NCI-H446 (cell line): ENCODE results near the gene CFC1.
"Not testable (repeated sequence)": the region's sequence is repeated elsewhere in the genome, so short reads cannot be mapped to it uniquely, and the experiment has no call there.

Experiments
- DNase-seq, 2 experiments: peaks; one replicate each; lab custom pipeline; 2025; lab: John Stamatoyannopoulos, UW

CFC1 gene

GRCh38 chr2:130582970-130583369, 16.4 kb downstream of the CFC1 start:
- DNase-seq: not testable (repeated sequence)

DNA sequence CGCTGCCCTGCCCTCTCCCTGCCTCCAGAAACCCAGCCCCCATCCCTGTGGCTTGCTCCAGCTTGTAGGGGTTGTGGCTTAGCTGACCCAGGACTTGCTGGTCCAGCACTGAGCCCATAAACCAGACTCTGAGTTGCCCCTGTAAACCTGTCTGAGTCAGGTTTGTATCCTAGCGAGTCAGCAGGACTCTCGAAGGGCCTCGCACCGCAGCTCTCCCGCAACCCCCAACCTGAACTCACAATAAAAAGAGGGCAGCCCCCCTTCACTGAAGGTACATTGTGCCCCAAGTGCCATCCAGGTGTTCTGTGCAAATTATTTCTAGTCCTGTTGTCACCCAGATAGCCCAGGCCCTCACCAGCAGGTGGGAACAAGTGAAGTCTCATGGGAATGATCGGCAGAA, 17.9 kb downstream of the CFC1 start:
- not testable (repeated sequence) for DNase-seq

- DNase-seq: not testable (repeated sequence)
Observed at GRCh38 chr2:130579121-130579520, 20.3 kb downstream of the CFC1 start.

- DNase-seq: not testable (repeated sequence)
Observed at GRCh38 chr2:130577559-130577958, 21.8 kb downstream of the CFC1 start.

DNA sequence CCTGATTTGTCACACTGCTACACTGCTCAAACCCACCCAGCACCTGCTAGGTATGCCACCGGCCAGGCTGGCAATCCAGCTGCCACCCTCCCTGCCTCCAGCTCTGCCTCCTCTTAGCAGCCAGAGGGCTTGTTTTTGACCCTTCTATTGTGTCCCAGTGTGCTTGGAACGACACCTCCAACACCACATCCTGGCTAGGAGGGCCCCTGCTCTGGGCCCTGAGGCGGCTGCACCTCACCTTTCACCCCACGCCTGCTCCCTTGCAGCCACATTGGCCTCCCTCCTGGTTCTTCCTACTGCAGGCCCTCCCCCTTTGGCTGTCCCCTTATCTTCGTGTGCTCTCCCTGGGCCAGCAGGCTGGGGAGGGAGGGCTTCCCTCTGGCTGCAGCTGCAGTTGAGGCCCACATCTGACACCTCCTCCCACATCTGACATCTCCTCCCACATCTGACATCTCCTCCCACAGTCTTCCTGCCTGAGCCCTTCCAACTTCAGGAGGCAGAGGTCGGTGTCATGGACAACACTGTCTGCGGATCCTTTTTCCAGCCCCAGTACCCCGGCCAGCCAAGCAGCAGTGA, 23.1 kb downstream of the CFC1 start:
- DNase-seq: not testable (repeated sequence)

DNA sequence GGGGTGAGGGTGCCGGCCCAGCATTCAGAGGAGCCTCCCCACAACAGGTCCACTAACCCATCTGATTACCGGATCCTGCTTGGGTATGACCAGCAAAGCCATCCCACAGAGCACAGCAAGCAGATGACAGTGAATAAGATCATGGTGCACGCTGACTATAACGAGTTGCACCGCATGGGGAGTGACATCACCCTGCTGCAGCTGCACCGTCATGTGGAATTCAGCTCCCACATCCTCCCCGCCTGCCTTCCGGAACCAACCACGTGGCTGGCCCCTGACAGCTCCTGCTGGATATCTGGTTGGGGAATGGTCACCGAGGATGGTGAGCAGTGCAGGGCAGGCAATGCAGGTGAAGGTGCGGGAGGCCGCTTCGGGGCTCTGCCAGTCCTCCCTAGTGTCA, 25.1 kb downstream of the CFC1 start:
- not testable (repeated sequence) for DNase-seq

- DNase-seq: not testable (repeated sequence)
Observed at GRCh38 chr2:130571929-130572328, 27.4 kb downstream of the CFC1 start.

DNA sequence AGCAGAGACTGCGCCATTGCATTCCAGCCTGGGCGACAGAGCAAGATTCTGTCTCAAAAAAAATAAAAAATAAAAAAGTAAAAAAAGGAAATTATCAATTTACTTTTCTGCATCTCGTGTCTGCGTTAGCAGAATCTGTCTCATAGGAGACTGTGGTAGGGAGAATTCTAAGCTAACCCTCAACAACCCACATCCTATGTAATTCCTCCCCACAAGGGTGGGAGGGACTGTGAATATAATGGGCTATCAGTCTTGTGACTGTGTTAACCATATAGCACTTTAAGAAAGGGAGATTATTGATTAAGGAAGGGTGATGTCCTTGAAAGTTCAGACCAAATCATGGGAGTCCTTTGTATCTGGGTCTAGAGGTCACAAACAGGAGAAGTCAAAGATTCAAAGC, 33.2 kb downstream of the CFC1 start:
- not testable (repeated sequence) for DNase-seq

DNA sequence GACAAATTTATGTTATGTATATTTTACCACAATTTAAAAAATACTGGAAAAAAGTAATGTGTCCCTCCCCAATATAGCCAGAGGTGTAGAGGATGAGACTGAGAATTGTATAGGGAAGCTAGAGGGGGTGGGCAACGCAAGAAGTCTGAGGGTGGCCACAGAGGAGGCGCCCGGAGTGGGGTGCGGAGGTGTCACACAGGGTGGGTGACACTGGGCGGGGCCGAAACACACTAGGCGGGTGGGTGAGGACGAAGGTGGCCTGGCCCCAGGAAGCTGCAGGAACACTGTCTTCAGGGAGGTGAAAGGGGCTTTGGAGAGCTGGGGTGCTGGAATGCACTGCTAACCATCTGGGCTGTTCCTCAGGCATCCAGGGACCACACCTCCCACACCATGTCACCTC, 42.9 kb downstream of the CFC1 start:
- DNase-seq: not testable (repeated sequence)

DNA sequence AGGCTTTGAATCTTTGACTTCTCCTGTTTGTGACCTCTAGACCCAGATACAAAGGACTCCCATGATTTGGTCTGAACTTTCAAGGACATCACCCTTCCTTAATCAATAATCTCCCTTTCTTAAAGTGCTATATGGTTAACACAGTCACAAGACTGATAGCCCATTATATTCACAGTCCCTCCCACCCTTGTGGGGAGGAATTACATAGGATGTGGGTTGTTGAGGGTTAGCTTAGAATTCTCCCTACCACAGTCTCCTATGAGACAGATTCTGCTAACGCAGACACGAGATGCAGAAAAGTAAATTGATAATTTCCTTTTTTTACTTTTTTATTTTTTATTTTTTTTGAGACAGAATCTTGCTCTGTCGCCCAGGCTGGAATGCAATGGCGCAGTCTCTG, 45.2 kb downstream of the CFC1 start:
- DNase-seq: not testable (repeated sequence)

- DNase-seq: not testable (repeated sequence)
Observed at GRCh38 chr2:130549475-130549874, 49.9 kb downstream of the CFC1 start.

GRCh38 chr2:130548418-130548817, 51.0 kb downstream of the CFC1 start:
- not testable (repeated sequence) for DNase-seq

DNA sequence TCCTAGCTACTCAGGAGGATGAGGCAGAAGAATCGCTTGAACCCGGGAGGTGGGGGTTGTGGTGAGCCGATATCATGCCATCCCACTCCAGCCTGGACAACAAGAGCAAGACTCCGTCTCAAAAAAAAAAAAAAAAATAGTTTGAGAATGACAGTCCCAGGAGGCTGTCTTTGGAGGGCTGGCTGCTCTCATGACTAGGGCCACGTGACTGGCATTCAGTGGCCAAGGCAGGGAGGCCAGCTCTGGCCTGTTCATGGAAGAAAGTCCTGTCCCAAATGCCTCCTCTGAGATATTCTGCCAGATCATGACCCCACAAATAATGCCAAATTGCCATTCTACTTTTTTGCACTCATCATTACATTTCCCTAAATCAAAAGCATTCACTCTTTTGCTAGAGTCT, 54.4 kb downstream of the CFC1 start:
- not testable (repeated sequence) for DNase-seq

- not testable (repeated sequence) for DNase-seq
Observed at GRCh38 chr2:130543785-130544528, 55.4 kb downstream of the CFC1 start.

DNA sequence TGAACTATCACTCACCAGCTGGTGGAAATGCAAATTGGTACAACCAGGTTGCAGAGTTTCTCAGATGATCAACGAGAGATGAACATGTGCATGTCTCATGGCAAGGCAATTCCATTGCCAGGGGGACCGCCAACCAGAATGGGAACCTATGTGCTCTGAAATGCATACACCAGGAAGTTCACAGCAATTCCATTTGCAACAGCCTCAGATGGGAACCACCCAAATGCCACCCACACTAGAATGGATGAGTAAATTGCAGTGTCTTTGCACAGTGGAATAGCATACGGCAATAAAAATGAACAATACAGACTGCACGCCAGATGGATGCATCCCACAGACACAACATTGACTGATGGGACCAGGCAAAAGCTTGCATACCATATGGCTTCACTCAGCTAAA, 56.6 kb downstream of the CFC1 start:
- DNase-seq: not testable (repeated sequence)
